HFF-Myc (cell line): Measurements from ENCODE around the gene AGBL2.

Experiments
- DNase-seq: peaks from one replicate; pipeline ENCODE4 v3.0.0-alpha.2; 2011; ENCODE audit warnings: low read depth; ENCODE audit errors: extremely low read depth
- H3K4me3 ChIP-seq: replicated peaks from 2 replicates; pipeline ENCODE4 v1.5.1; 2011; ENCODE audit warnings: low read depth, mild to moderate bottlenecking, control low read depth, low read length
- TF ChIP-seq, protein P1 (sequence below): IDR thresholded peaks from 2 replicates; pipeline ENCODE4 v1.5.1; 2012; ENCODE audit warnings: mild to moderate bottlenecking, low read depth, low read length, control low read depth; ENCODE audit errors: missing control alignments

The AGBL2 gene

DNA sequence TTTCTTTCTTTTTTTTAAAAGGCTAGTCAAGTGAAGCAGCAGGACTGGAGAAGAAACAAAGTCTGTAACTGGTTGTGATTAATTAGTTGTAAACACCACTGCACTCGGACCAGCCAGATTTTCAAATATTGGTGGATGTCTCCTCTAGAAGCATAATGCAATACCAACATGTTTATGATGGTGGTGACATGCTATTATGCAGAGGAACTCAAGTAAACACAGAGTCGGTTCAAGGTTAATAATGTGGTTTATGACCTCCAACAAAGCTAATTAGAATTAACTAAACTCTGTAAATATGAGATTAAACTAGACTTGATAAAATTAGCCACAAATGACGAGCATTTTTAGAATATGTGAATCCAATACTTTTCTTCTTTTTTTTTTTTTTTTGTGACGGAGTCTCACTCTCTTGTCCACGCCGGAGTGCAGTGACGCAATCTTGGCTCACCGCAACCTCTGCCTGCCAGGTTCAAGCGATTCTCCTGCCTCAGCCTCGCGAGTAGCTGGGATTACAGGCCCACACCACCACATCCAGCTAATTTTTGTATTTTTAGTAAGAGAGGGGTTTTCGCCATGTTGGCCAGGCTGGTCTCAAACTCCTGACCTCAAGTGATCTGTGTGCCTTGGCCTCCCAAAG is 11.8 kb upstream of the AGBL2 start:
- DNase-seq, result no peak
- no peak overlapping the region for H3K4me3 ChIP-seq
- TF ChIP-seq, protein P1, sequence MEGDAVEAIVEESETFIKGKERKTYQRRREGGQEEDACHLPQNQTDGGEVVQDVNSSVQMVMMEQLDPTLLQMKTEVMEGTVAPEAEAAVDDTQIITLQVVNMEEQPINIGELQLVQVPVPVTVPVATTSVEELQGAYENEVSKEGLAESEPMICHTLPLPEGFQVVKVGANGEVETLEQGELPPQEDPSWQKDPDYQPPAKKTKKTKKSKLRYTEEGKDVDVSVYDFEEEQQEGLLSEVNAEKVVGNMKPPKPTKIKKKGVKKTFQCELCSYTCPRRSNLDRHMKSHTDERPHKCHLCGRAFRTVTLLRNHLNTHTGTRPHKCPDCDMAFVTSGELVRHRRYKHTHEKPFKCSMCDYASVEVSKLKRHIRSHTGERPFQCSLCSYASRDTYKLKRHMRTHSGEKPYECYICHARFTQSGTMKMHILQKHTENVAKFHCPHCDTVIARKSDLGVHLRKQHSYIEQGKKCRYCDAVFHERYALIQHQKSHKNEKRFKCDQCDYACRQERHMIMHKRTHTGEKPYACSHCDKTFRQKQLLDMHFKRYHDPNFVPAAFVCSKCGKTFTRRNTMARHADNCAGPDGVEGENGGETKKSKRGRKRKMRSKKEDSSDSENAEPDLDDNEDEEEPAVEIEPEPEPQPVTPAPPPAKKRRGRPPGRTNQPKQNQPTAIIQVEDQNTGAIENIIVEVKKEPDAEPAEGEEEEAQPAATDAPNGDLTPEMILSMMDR, result no peak

DNA sequence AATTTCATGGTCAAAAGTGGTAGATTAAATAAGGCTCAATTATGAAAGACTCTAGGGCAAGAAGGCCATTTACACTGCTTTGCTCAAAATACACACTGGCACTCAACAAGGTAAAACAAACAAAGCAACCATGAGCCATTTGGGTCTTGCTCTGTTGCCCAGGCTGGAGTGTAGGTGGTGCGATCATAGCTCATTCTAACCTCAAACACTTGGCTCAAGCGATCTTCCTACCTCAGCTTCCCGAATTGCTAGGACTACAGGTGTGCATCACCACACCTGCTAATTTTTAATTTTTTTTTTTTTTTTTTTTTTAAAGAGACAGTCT is 10.9 kb upstream of the AGBL2 start:
- no peak overlapping the region for H3K4me3 ChIP-seq
- DNase-seq, result no peak
- TF ChIP-seq, protein P1, result no peak

DNA sequence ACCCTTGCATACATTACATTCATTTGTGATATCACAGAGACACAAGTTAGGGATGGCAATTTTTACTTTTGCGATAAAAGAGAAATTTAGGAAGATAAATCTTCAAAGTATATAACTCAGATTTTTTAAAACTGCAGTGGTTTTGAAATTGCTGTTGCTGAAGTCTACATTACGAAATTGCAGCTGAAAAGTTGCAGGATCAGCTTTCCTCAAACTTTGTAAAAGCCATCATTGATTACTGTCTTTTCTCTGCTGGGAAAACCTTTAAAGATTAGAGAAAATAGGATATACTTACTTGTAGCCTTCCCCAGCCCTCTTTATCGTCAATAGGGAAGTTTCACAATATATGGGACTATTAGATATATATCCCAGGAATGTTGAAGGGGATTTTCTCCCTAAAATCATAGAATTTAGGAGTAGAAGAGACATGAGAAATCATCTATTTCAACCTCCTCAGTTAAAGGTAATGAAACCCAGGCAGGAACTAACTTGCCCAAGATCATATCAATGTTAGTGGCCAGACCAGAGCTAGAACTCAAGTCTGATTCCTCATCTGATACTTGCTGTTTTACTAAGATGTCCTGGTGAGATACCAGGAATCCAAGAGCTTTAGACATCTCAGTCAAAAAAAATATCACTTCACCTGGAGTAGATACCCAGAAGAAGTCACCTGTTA is 10.4 kb upstream of the AGBL2 start:
- no peak for DNase-seq
- TF ChIP-seq, protein P1, result no peak

DNA sequence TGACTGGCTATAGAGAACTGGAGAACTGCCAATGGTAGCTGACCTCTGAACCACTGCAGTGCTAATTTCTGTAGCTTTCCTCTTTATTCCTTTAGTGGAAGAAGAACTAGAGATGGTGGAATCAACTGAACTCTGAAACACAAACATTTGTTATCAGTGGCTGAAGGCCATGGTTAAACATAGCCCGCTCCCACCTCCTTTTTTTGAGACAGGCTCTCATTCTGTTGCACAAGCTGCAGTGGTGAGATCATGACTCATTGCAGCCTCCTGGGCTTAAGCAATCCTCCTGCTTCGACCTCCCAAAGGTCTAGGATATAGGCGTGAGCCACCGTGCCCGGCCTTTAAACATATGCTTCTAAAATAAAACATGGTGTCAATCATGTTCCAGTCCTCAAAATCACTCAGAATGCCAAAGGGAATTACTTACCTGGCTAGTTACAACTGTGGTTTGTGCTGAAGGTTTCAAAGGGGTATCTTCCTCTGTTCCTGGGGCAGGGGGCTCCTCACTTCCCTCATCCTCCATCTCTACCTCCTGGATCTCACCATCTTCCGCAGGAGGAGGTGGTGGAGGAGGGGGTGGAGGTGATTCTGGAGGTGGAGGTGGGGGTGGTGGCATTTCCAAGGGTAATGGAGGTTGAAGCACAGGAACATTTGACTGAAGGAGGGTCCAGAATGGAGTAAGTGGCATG is 9.0 kb upstream of the AGBL2 start:
- no peak for DNase-seq
- no peak overlapping the region for H3K4me3 ChIP-seq
- TF ChIP-seq, protein P1, result no peak

More for the DNA sequence above, 10.4 kb upstream of the AGBL2 start:
- H3K4me3 ChIP-seq, result no peak overlapping the region

DNA sequence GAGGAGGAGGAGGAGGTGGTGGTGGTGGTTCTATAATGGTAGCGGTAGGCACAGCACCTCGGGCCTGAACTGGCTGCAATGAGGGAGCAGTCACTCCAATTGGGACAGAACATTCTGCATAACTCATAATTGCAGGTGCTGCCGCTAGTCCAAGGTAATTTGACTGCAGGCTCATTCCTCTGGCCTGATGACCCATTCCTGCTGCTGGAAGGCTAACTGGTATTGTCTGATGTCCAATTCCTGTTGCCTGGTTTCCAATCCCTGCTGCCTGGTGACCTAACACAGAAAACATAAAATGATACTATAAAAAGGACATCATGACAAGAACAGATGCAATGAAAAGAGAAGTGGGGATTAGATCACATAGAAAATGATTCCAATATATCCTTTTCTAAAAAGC is 7.9 kb upstream of the AGBL2 start:
- TF ChIP-seq, protein P1, result no peak
- no peak overlapping the region for H3K4me3 ChIP-seq
- DNase-seq, result no peak

DNA sequence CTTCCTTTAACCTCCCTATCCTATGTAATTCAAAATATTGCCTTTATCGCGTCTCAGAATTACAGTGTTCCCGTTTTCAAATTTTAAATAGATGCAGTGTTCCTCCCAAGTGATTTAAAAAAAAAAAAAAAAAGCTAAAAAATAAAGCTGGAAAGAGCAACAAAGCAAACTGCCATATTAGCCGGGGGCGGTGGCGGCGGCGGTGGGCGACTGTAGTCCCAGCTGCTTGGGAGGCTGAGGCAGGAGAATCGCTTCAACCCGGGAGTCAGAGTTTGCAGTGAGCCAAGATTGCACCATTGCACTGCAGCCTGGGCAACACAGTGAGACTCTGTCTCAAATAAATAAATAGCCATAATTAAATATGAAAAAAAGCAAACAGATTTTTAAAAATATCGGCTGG is 5.5 kb upstream of the AGBL2 start:
- no peak overlapping the region for H3K4me3 ChIP-seq
- DNase-seq, result no peak
- TF ChIP-seq, protein P1, result no peak
